SIG-M5 (cell line): Measurements from ENCODE around the gene ARMC2.
"Not testable (repeated sequence)": the region's sequence is repeated elsewhere in the genome, so short reads cannot be mapped to it uniquely, and the experiment has no call there.

Experiments used
- DNase-seq: peaks from one replicate; lab custom pipeline; 2025; lab: John Stamatoyannopoulos, UW

The ARMC2 gene

GRCh38 chr6:108848116-108848868 is at the start of gene ARMC2:
Gene ARMC2, plus strand, starts transcription at chr6:108848422. Its CDS starts 5,846 bp downstream, at chr6:108854268.
- DNase-seq, result no peak

- no peak for DNase-seq
These were observed 49.4 kb upstream of the ARMC2 start for GRCh38 chr6:108798670-108799353.

- DNase-seq, result no peak
These were observed 48.9 kb upstream of the ARMC2 start for GRCh38 chr6:108799354-108799717.

GRCh38 chr6:108799791-108800190 is 48.4 kb upstream of the ARMC2 start:
- DNase-seq, result no peak

- no peak for DNase-seq
These were observed 47.8 kb upstream of the ARMC2 start for GRCh38 chr6:108800427-108800864.

GRCh38 chr6:108801366-108801765 is 46.9 kb upstream of the ARMC2 start:
- DNase-seq, result no peak

- DNase-seq, result no peak
These were observed 44.2 kb upstream of the ARMC2 start for GRCh38 chr6:108803982-108804490.

GRCh38 chr6:108804956-108805355 is 43.3 kb upstream of the ARMC2 start:
- no peak for DNase-seq

- DNase-seq, result no peak
These were observed 42.5 kb upstream of the ARMC2 start for GRCh38 chr6:108805611-108806167.

- DNase-seq, result no peak
These were observed 42.1 kb upstream of the ARMC2 start for GRCh38 chr6:108806171-108806570.

- no peak for DNase-seq
These were observed 41.6 kb upstream of the ARMC2 start for GRCh38 chr6:108806665-108807064.

GRCh38 chr6:108807928-108808327 is 40.3 kb upstream of the ARMC2 start:
- no peak for DNase-seq

GRCh38 chr6:108809211-108809610 is 39.0 kb upstream of the ARMC2 start:
- DNase-seq, result no peak

- DNase-seq, result no peak
These were observed 38.1 kb upstream of the ARMC2 start for GRCh38 chr6:108810057-108810643.

GRCh38 chr6:108811490-108811889 is 36.7 kb upstream of the ARMC2 start:
- DNase-seq, result no peak

- DNase-seq, result not testable (repeated sequence)
These were observed 35.0 kb upstream of the ARMC2 start for GRCh38 chr6:108813218-108813617.

- not testable (repeated sequence) for DNase-seq
These were observed 30.9 kb upstream of the ARMC2 start for GRCh38 chr6:108817276-108817675.

GRCh38 chr6:108820006-108820405 is 28.2 kb upstream of the ARMC2 start:
- DNase-seq, result no peak

GRCh38 chr6:108822401-108822800 is 25.8 kb upstream of the ARMC2 start:
- no peak for DNase-seq

- no peak for DNase-seq
These were observed 22.9 kb upstream of the ARMC2 start for GRCh38 chr6:108825326-108825725.

- no peak for DNase-seq
These were observed 17.1 kb upstream of the ARMC2 start for GRCh38 chr6:108831104-108831503.

GRCh38 chr6:108832738-108833137 is 15.5 kb upstream of the ARMC2 start:
- DNase-seq, result no peak
